ENCODE measurements around the gene UPK2. TPM values are rescaled to one million over a fixed set of nuclear protein-coding genes. Genes with fewer than 3 reads are reported as not detected.

The UPK2 gene
- total and polyA plus RNA-seq, 10 of the 15 experiments (the other 5 are each of a cell fraction or from before 2014, with no cell fraction given), result 0.07 to 1.0 (median 0.31) TPM; not detected in 7

DNA sequence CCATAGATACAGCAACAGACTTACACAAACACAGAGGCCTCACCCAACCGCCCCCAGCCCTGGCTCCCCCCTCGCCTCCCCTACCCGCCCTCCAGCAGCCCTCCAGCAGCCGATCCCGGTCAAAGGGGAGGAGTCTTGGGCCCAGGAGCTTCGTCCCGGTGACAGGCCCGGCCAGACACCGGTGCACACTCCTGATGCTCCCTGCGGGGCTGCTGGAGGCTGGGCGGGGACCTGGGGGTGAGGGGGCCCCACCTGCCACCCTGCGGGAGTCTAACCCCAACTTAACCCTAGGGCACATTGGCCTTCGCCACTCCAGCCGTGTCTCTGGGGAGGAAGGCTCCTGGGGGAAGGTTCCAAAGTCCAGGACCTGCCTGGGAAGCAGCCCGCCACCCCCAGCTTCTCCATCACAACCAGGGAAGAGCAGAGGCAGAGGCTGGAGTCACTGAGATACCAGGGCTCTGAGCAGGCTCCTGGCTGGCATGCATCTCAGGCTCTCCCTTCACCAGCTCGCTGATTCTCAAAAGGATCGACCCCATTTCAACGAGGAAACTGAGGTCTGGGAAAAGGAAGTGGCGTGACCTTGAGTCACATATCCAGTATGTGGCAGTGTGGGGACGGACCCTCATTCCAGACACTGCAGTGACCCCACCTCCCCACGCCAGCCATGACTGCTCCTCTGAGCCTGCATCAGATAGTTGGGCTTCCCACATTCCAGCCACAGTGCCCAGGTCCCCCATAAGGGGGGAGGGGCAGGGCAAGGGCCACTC lies 44.8 kb upstream of the UPK2 start:
- H3K9ac ChIP-seq (ENCODE audit: control insufficient read depth, insufficient read depth, low read length), result no peak overlapping the region

More for the DNA sequence above, 44.8 kb upstream of the UPK2 start:
- in situ Hi-C loops (cut with MboI) (no loop called here), intact Hi-C loops (cut with micrococcal nuclease; ENCODE audit: unreplicated experiment) (no loop called here)
- Histone ChIP-seq H3K36me3 (ENCODE audit: control insufficient read depth in 2 of 2, insufficient read depth in 2 of 2, low read length in 1 of 2) (peaks cover 0 to 4% of the 10 kb centered on the region in 2 experiments; a peak in 1 of 4 replicates), H3K4me1 (ENCODE audit: control insufficient read depth, insufficient read depth, low read length) (peaks cover 48% of the 10 kb centered on the region), H3K4me2 (ENCODE audit: control insufficient read depth, insufficient read depth) (peak overlapping the region; percentile 28; the same call in 1 of the 2 replicates), H3K4me3 (no peak overlapping the region), H4K20me1 (ENCODE audit: control insufficient read depth, insufficient read depth) (no peaks in the 10 kb centered on the region), H2AFZ (ENCODE audit: control insufficient read depth, low read depth, low read length) (no peak overlapping the region), H3K79me2 (ENCODE audit: control insufficient read depth, insufficient read depth, low read length) (peaks cover 2% of the 10 kb centered on the region; the same call in 1 of the 2 replicates), H3K9me3 (replicated peaks; ENCODE audit: control insufficient read depth, insufficient read depth, low read length) (no peaks in the 10 kb centered on the region), H3K27me3 (replicated peaks in 1 of 2; ENCODE audit: control insufficient read depth in 2 of 2, insufficient read depth in 2 of 2, low read length in 1 of 2) (no peaks in the 10 kb centered on the region), H3K27ac (ENCODE audit: control insufficient read depth, insufficient read depth) (no peak overlapping the region)
- DNase-seq (ENCODE audit: low read depth, low spot score), result no peak
- no peak for ATAC-seq
- no peak for FAIRE-seq
- 55% methylated on average over 16 of the region's 21 CpGs for WGBS (ENCODE audit: insufficient coverage, insufficient replicate concordance, low lambda C conversion rate, missing lambda C conversion rate)
- POLR2A ChIA-PET, result interaction anchor here (0.5 to 9.3 kb wide), 7 partner anchors 14 to 230 kb away, joined by 4 to 105 read pairs (median 6); partner anchors contain the start of genes BCL9L and HYOU1
- BruUV-seq (replicated peaks), result no TSS peak
- no peak for TF ChIP-seq NRF1 (conservative IDR thresholded peaks at IDR 0.05; ENCODE audit: low read depth, low read length)
- TF ChIP-seq, protein P1, sequence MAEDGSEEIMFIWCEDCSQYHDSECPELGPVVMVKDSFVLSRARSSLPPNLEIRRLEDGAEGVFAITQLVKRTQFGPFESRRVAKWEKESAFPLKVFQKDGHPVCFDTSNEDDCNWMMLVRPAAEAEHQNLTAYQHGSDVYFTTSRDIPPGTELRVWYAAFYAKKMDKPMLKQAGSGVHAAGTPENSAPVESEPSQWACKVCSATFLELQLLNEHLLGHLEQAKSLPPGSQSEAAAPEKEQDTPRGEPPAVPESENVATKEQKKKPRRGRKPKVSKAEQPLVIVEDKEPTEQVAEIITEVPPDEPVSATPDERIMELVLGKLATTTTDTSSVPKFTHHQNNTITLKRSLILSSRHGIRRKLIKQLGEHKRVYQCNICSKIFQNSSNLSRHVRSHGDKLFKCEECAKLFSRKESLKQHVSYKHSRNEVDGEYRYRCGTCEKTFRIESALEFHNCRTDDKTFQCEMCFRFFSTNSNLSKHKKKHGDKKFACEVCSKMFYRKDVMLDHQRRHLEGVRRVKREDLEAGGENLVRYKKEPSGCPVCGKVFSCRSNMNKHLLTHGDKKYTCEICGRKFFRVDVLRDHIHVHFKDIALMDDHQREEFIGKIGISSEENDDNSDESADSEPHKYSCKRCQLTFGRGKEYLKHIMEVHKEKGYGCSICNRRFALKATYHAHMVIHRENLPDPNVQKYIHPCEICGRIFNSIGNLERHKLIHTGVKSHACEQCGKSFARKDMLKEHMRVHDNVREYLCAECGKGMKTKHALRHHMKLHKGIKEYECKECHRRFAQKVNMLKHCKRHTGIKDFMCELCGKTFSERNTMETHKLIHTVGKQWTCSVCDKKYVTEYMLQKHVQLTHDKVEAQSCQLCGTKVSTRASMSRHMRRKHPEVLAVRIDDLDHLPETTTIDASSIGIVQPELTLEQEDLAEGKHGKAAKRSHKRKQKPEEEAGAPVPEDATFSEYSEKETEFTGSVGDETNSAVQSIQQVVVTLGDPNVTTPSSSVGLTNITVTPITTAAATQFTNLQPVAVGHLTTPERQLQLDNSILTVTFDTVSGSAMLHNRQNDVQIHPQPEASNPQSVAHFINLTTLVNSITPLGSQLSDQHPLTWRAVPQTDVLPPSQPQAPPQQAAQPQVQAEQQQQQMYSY (CRISPR knock-in tag; IDR thresholded peaks at IDR 0.05), result no peak
- no peak for TF ChIP-seq RAD21 (IDR thresholded peaks at IDR 0.05; ENCODE audit: insufficient read depth, low read depth, low read length)
- no peak for TF ChIP-seq FOS (IDR thresholded peaks at IDR 0.05; ENCODE audit: borderline replicate concordance, extremely low read depth, insufficient read length)
- TF ChIP-seq EGR1 (IDR thresholded peaks at IDR 0.05; ENCODE audit: borderline replicate concordance in 1 of 2, low read depth in 2 of 2, low read length in 2 of 2), result no peak
- TF ChIP-seq FOXK2 (IDR thresholded peaks at IDR 0.05), result no peak
- TF ChIP-seq HDAC6 (IDR thresholded peaks at IDR 0.05; ENCODE audit: unreplicated experiment), result no peak
- TF ChIP-seq, protein P2, sequence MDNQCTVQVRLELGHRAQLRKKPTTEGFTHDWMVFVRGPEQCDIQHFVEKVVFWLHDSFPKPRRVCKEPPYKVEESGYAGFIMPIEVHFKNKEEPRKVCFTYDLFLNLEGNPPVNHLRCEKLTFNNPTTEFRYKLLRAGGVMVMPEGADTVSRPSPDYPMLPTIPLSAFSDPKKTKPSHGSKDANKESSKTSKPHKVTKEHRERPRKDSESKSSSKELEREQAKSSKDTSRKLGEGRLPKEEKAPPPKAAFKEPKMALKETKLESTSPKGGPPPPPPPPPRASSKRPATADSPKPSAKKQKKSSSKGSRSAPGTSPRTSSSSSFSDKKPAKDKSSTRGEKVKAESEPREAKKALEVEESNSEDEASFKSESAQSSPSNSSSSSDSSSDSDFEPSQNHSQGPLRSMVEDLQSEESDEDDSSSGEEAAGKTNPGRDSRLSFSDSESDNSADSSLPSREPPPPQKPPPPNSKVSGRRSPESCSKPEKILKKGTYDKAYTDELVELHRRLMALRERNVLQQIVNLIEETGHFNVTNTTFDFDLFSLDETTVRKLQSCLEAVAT (IDR thresholded peaks at IDR 0.05), result no peak
- TF ChIP-seq IKZF2 (IDR thresholded peaks at IDR 0.05), result no peak
- TF ChIP-seq ZZZ3 (IDR thresholded peaks at IDR 0.05; ENCODE audit: control insufficient read depth, insufficient read length, low read depth), result no peak
- TF ChIP-seq ETV6 (conservative IDR thresholded peaks at IDR 0.05 in 1 of 2, IDR thresholded peaks at IDR 0.05 in 1 of 2; ENCODE audit: borderline replicate concordance in 1 of 2, low read depth in 1 of 2), result no peak
- TF ChIP-seq GABPA (IDR thresholded peaks at IDR 0.05; ENCODE audit: low read depth), result no peak
- RAD21 ChIA-PET (ENCODE audit: unreplicated experiment), result interaction anchor here (1.2 to 9.9 kb wide), 7 partner anchors 15 to 39 kb away, joined by 3 to 169 read pairs (median 8); partner anchors contain the start of genes BCL9L and CXCR5
- SMC1A ChIA-PET (ENCODE audit: uncharacterized antibody, unreplicated experiment), result interaction anchor here (0.6 to 10.3 kb wide), 2 partner anchors 17 to 24 kb away, joined by 3 to 185 read pairs; partner anchors contain the start of gene BCL9L
- CTCF ChIA-PET, result interaction anchor here (0.6 to 13.2 kb wide), 8 partner anchors 16 to 222 kb away, joined by 3 to 330 read pairs (median 3); partner anchors contain the start of gene BCL9L
